Keratinocyte (primary cell): ENCODE data around the gene TOGARAM1. TPM values are rescaled to one million over a fixed set of nuclear protein-coding genes. Genes with fewer than 3 reads are reported as not detected.

Experiments used
- DNase-seq: peaks from one replicate; pipeline ENCODE4 v3.0.0-alpha.2; 2011; ENCODE audit warnings: low read depth, missing footprints, low spot score
- FAIRE-seq: peaks from 2 replicates; lab custom pipeline; 2011; peaks lifted over from hg19 to GRCh38; lab: Jason Lieb, UNC
- H2AFZ ChIP-seq: 2 replicates; pipeline ENCODE4 v1.6.0; 2012; ENCODE audit warnings: low read length, control low read depth, inconsistent platforms; ENCODE audit not compliant: control insufficient read depth
- H3K27ac ChIP-seq: 2 replicates; pipeline ENCODE4 v1.5.1; 2011; ENCODE audit warnings: low read length; ENCODE audit not compliant: control insufficient read depth, insufficient read depth
- H3K27me3 ChIP-seq: 3 replicates; pipeline ENCODE4 v1.6.0; 2011; ENCODE audit warnings: low read length; ENCODE audit not compliant: control insufficient read depth, insufficient read depth; ENCODE audit errors: extremely low read depth
- H3K36me3 ChIP-seq, 2 experiments: 2 replicates in 1 of 2; 3 replicates in 1 of 2; pipeline ENCODE4 v1.5.1; 2011; ENCODE audit warnings: low read length in 2 of 2, mild to moderate bottlenecking in 1 of 2; ENCODE audit not compliant: control insufficient read depth in 2 of 2, insufficient read depth in 2 of 2; ENCODE audit errors: extremely low read depth in 1 of 2
- H3K4me1 ChIP-seq: 3 replicates; pipeline ENCODE4 v1.5.1; 2011; ENCODE audit warnings: low read length; ENCODE audit not compliant: control insufficient read depth, insufficient read depth; ENCODE audit errors: extremely low read depth
- H3K4me2 ChIP-seq: 3 replicates; pipeline ENCODE4 v1.6.0; 2011; ENCODE audit warnings: low read depth, low read length; ENCODE audit not compliant: control insufficient read depth, insufficient read depth; ENCODE audit errors: extremely low read depth
- H3K4me3 ChIP-seq, 3 experiments: fragments of 200-600 bp in 1 of 3; sonication (generic) in 1 of 3; 2 replicates in 2 of 3; 3 replicates in 1 of 3; pipeline ENCODE4 v1.5.1; 2011 to 2016; ENCODE audit warnings: low read length in 3 of 3, mild to moderate bottlenecking in 3 of 3, control low read depth in 2 of 3, inconsistent platforms in 1 of 3, low read depth in 1 of 3, mixed read lengths in 1 of 3, mixed run types in 1 of 3, moderate library complexity in 1 of 3; ENCODE audit not compliant: control insufficient read depth in 2 of 3, insufficient read depth in 2 of 3; ENCODE audit errors: extremely low read depth in 1 of 3
- H3K79me2 ChIP-seq: 2 replicates; pipeline ENCODE4 v1.6.0; 2012; ENCODE audit warnings: low read length; ENCODE audit not compliant: control insufficient read depth, insufficient read depth
- H3K9ac ChIP-seq: 3 replicates; pipeline ENCODE4 v1.6.0; 2011; ENCODE audit warnings: low read length; ENCODE audit not compliant: control insufficient read depth, insufficient read depth; ENCODE audit errors: extremely low read depth
- H3K9me1 ChIP-seq: 3 replicates; pipeline ENCODE4 v1.6.0; 2011; ENCODE audit warnings: low read length; ENCODE audit not compliant: control insufficient read depth, insufficient read depth; ENCODE audit errors: extremely low read depth
- H3K9me3 ChIP-seq: 2 replicates; pipeline ENCODE4 v1.5.1; 2012; ENCODE audit warnings: low read depth, low read length; ENCODE audit not compliant: control insufficient read depth
- H4K20me1 ChIP-seq: 3 replicates; pipeline ENCODE4 v1.6.0; 2011; ENCODE audit warnings: low read length; ENCODE audit not compliant: control insufficient read depth, insufficient read depth; ENCODE audit errors: extremely low read depth
- CTCF ChIP-seq, 3 experiments: IDR thresholded peaks in 1 of 3; conservative IDR thresholded peaks in 1 of 3; optimal IDR thresholded peaks in 1 of 3; 2 replicates in 2 of 3; 3 replicates in 1 of 3; pipeline versions ENCODE3 to v1.5.1; 2011; ENCODE audit warnings: low read length in 3 of 3, mild to moderate bottlenecking in 3 of 3, moderate library complexity in 2 of 3, control low read depth in 1 of 3, inconsistent platforms in 1 of 3; ENCODE audit not compliant: insufficient read depth in 2 of 3; ENCODE audit errors: extremely low read depth in 1 of 3
- EZH2 ChIP-seq: IDR thresholded peaks from one replicate; pipeline ENCODE4 v1.6.1; 2012; ENCODE audit warnings: inconsistent platforms, mild to moderate bottlenecking, low read length, moderate library complexity
- dilution Hi-C: fragments of 300-500 bp; cut with MboI; formaldehyde crosslinking; loops from one replicate; pipeline ENCODE4 v1.7.0; 2020; ENCODE audit warnings: low sequenced_read_pairs; ENCODE audit not compliant: extremely low pct_ligation_motif_present
- polyA plus RNA-seq, 5 experiments: library from polyadenylated mRNA; depleted of rRNA in 3 of 5; stranded (reverse) in 3 of 5; stranded (forward) in 1 of 5; unstranded in 1 of 5; fragments of >200 nt; gene quantifications; 1 replicate in 1 of 5; 2 replicates in 3 of 5; 3 replicates in 1 of 5; pipeline versions ENCODE4 v1.2.1 to v1.2.3, GENCODE V29; 2011 to 2012; ENCODE audit warnings: missing spikeins in 2 of 5, low read depth in 1 of 5, low replicate concordance in 1 of 5

TOGARAM1 gene
- polyA plus RNA-seq, 1 donor (not counting 4 experiments of a cell fraction or from before 2014, with no cell fraction given), result 8.2 TPM

- H3K4me1 ChIP-seq, result no peaks in the 10 kb centered on the region
- no peaks in the 10 kb centered on the region for H3K79me2 ChIP-seq
- no peak overlapping the region for H3K4me3 ChIP-seq
- dilution Hi-C loops, result no loop called here
- H2AFZ ChIP-seq, result no peak overlapping the region
- peaks cover 0 to 1% of the 10 kb centered on the region in 2 experiments for H3K36me3 ChIP-seq
- H3K27ac ChIP-seq, result no peak overlapping the region
- H4K20me1 ChIP-seq, result no peaks in the 10 kb centered on the region
- no peak for DNase-seq
- no peak for FAIRE-seq
- H3K27me3 ChIP-seq, result no peaks in the 10 kb centered on the region
- no peaks in the 10 kb centered on the region for H3K9me3 ChIP-seq
- H3K9ac ChIP-seq, result no peak overlapping the region
- no peak overlapping the region for H3K4me2 ChIP-seq
- H3K9me1 ChIP-seq, result no peaks in the 10 kb centered on the region
- TF ChIP-seq CTCF (optimal IDR thresholded peaks at IDR 0.05 in 1 of 3, IDR thresholded peaks at IDR 0.05 in 1 of 3, conservative IDR thresholded peaks at IDR 0.05 in 1 of 3; ENCODE audit: extremely low read depth in 1 of 3, insufficient read depth in 2 of 3, low read length in 3 of 3), result no peak
- no peak for TF ChIP-seq EZH2
These were observed 103.5 kb downstream of the TOGARAM1 start for GRCh38 chr14:45065540-45065939.

DNA sequence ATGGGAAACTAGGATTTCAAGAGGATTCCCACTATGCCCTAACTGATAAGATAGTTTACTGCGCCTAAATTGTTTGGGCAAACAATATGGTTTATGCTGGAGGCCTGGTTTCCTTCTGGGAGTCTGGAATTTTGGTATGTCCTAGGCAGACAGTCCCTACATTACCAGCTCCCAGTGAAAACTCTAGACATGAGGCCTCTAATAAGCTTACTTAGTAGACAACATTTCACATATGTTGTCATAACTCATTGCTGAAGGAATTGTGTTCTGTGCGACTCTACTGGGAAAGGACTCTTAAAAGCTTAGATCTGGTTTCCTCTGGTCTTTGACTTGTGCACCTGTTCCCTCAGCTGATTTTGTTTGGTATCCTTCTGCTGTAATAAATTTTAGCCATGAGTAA, 104.0 kb downstream of the TOGARAM1 start:
- Histone ChIP-seq H3K27ac (no peak overlapping the region), H3K4me3 (no peak overlapping the region), H4K20me1 (no peaks in the 10 kb centered on the region), H3K27me3 (no peaks in the 10 kb centered on the region), H3K9me3 (no peaks in the 10 kb centered on the region), H2AFZ (no peak overlapping the region), H3K4me2 (no peak overlapping the region), H3K4me1 (no peaks in the 10 kb centered on the region), H3K36me3 (peaks cover 0 to 1% of the 10 kb centered on the region in 2 experiments), H3K9ac (no peak overlapping the region), H3K9me1 (no peaks in the 10 kb centered on the region), H3K79me2 (no peaks in the 10 kb centered on the region)
- dilution Hi-C loops, result no loop called here
- TF ChIP-seq EZH2 (no peak), CTCF (optimal IDR thresholded peaks at IDR 0.05 in 1 of 3, IDR thresholded peaks at IDR 0.05 in 1 of 3, conservative IDR thresholded peaks at IDR 0.05 in 1 of 3; ENCODE audit: extremely low read depth in 1 of 3, insufficient read depth in 2 of 3, low read length in 3 of 3) (no peak)
- DNase-seq (no peak), FAIRE-seq (no peak)
